GM12878 (cell line): ENCODE measurements around the gene SAMD3. TPM values are rescaled to one million over a fixed set of nuclear protein-coding genes. Genes with fewer than 3 reads are reported as not detected.

Experiments used
- ATAC-seq: fragments of 200-7000 bp; cut with Tn5 transposase; 3 replicates; pipeline ENCODE4 v1.9.1; 2020; ENCODE audit warnings: mild to moderate bottlenecking, moderate library complexity
- BruUV-seq: library from RNA; stranded (reverse); fragments of 400-500 nt; replicated peaks from 2 replicates; lab custom pipeline; 2021; lab: Mats Ljungman, UMichigan
- CTCF ChIA-PET: fragments of 300-600 bp; sonication (Branson Sonifier 250); formaldehyde crosslinking; extraction: SDS; loops from one replicate; lab custom pipeline; 2021; ENCODE audit warnings: inconsistent platforms; lab: Yijun Ruan, JAX
- POLR2A ChIA-PET: fragments of 350-600 bp; formaldehyde crosslinking; extraction: SDS; loops from one replicate; lab custom pipeline; 2021; ENCODE audit warnings: inconsistent platforms; lab: Charles Lee
- RAD21 ChIA-PET: fragments of 300-600 bp; sonication (Branson Sonifier 250); formaldehyde crosslinking; loops from one replicate; lab custom pipeline; 2023; ENCODE audit warnings: antibody characterized with exemption; ENCODE audit not compliant: unreplicated experiment; lab: Charles Lee
- SMC1A ChIA-PET: fragments of 300-600 bp; sonication (Branson Sonifier 250); formaldehyde crosslinking; loops from one replicate; lab custom pipeline; 2023; ENCODE audit not compliant: unreplicated experiment, uncharacterized antibody; lab: Charles Lee
- DNase-seq: peaks from one replicate; pipeline ENCODE4 v3.0.0-alpha.2; 2011; ENCODE audit warnings: low read depth, low spot score
- FAIRE-seq: peaks from 3 replicates; lab custom pipeline; 2011; peaks lifted over from hg19 to GRCh38; lab: Jason Lieb, UNC
- H2AFZ ChIP-seq: 2 replicates; pipeline ENCODE4 v1.6.0; 2011; ENCODE audit warnings: low read depth, low read length, control low read depth; ENCODE audit not compliant: control insufficient read depth
- H3K27ac ChIP-seq: 2 replicates; pipeline ENCODE4 v1.5.1; 2011; ENCODE audit warnings: control low read depth; ENCODE audit not compliant: control insufficient read depth, insufficient read depth
- H3K27me3 ChIP-seq, 2 experiments: replicated peaks in 1 of 2; 2 replicates each; pipeline versions ENCODE4 v1.6.0 to v1.6.1; 2011; ENCODE audit warnings: low read length in 1 of 2; ENCODE audit not compliant: control insufficient read depth in 2 of 2, insufficient read depth in 2 of 2
- H3K36me3 ChIP-seq, 2 experiments: 2 replicates each; pipeline ENCODE4 v1.5.1; 2011; ENCODE audit warnings: low read length in 1 of 2; ENCODE audit not compliant: control insufficient read depth in 2 of 2, insufficient read depth in 2 of 2
- H3K4me1 ChIP-seq: 2 replicates; pipeline ENCODE4 v1.6.1; 2011; ENCODE audit warnings: mild to moderate bottlenecking, low read length, moderate library complexity, mixed read lengths; ENCODE audit not compliant: control insufficient read depth, insufficient read depth
- H3K4me2 ChIP-seq: 2 replicates; pipeline ENCODE4 v1.6.0; 2011; ENCODE audit warnings: control low read depth; ENCODE audit not compliant: control insufficient read depth, insufficient read depth
- H3K4me3 ChIP-seq: fragments of 200-600 bp; sonication (generic); 2 replicates; pipeline ENCODE4 v1.5.1; 2016
- H3K79me2 ChIP-seq: 2 replicates; pipeline ENCODE4 v1.6.0; 2011; ENCODE audit warnings: low read length; ENCODE audit not compliant: control insufficient read depth, insufficient read depth
- H3K9ac ChIP-seq: 2 replicates; pipeline ENCODE4 v1.8.0; 2011; ENCODE audit warnings: low read length, control low read depth, mixed read lengths; ENCODE audit not compliant: control insufficient read depth, insufficient read depth
- H3K9me3 ChIP-seq: replicated peaks from 3 replicates; pipeline ENCODE4 v1.5.1; 2011; ENCODE audit warnings: mild to moderate bottlenecking, low read length; ENCODE audit not compliant: control insufficient read depth, insufficient read depth
- H4K20me1 ChIP-seq: 2 replicates; pipeline ENCODE4 v1.6.0; 2011; ENCODE audit not compliant: control insufficient read depth, insufficient read depth
- EP300 ChIP-seq, 2 experiments: fragments of 150-350 bp in 1 of 2; IDR thresholded peaks; 2 replicates each; pipeline ENCODE4 v1.6.1; 2011 to 2012; ENCODE audit warnings: low read depth in 2 of 2, low read length in 2 of 2, borderline replicate concordance in 1 of 2, improper control_type of control experiment in 1 of 2, inconsistent platforms in 1 of 2; ENCODE audit not compliant: control insufficient read depth in 1 of 2
- FOS ChIP-seq: IDR thresholded peaks from 3 replicates; pipeline ENCODE4 v1.6.1; 2011; ENCODE audit warnings: borderline replicate concordance; ENCODE audit not compliant: insufficient read length; ENCODE audit errors: extremely low read depth
- HCFC1 ChIP-seq: fragments of 150-350 bp; IDR thresholded peaks from 2 replicates; pipeline ENCODE4 v1.6.1; 2014; ENCODE audit warnings: low read length
- HDAC2 ChIP-seq: fragments of 200-600 bp; sonication (generic); IDR thresholded peaks from 2 replicates; pipeline ENCODE4 v1.6.1; 2017
- KAT2A ChIP-seq: conservative IDR thresholded peaks from 2 replicates; pipeline ENCODE4 v1.6.1; 2011; ENCODE audit warnings: low read depth, low read length; ENCODE audit not compliant: control insufficient read depth
- MEF2A ChIP-seq: IDR thresholded peaks from 2 replicates; pipeline ENCODE4 v1.6.1; 2011; ENCODE audit warnings: low read depth, mild to moderate bottlenecking, low read length, moderate library complexity; ENCODE audit not compliant: insufficient read depth
- PRDM15 ChIP-seq: fragments of 450-650 bp; formaldehyde crosslinking; IDR thresholded peaks from 2 replicates; pipeline ENCODE4 v1.4.0; 2020; ENCODE audit warnings: mild to moderate bottlenecking, moderate library complexity
- SUPT20H ChIP-seq: IDR thresholded peaks from 2 replicates; pipeline ENCODE4 v1.6.1; 2011; ENCODE audit warnings: low read depth, mild to moderate bottlenecking, low read length, moderate library complexity, borderline replicate concordance; ENCODE audit not compliant: control insufficient read depth
- ZBTB33 ChIP-seq: fragments of 450-650 bp; IDR thresholded peaks from 2 replicates; pipeline ENCODE4 v1.6.1; 2017; ENCODE audit warnings: mild to moderate bottlenecking
- WGBS: methylation state at CpG from one replicate; pipeline ENCODE4 v1.1.6; 2016; ENCODE audit warnings: low lambda C conversion rate; ENCODE audit not compliant: insufficient replicate concordance, insufficient coverage; ENCODE audit errors: missing lambda C conversion rate; 5-methylcytosine and 5-hydroxymethylcytosine counted together
- in situ Hi-C: fragments of 300-500 bp; cut with MboI; formaldehyde crosslinking; loops from 9 replicates; pipeline ENCODE4 v1.14.3; 2018; ENCODE audit warnings: mixed read lengths
- intact Hi-C: fragments of 100-400 bp; cut with micrococcal nuclease; formaldehyde crosslinking; loops from one replicate; pipeline ENCODE4 v1.14.2; 2022; ENCODE audit not compliant: unreplicated experiment
- polyA plus RNA-seq, 11 experiments: library from polyadenylated mRNA; depleted of rRNA in 4 of 11; unstranded in 6 of 11; stranded (reverse) in 5 of 11; fragments of >200 nt; fragmentation: Nextera tagmentation in 4 of 11; fragmentation: Illumina TruSeq in 1 of 11; extraction: Ambion mirVana in 4 of 11; extraction: Trizol in 1 of 11; gene quantifications; 1 replicate in 1 of 11; 2 replicates in 10 of 11; pipeline versions ENCODE4 v1.2.1 to v1.2.3, GENCODE V29; 2011 to 2016; ENCODE audit warnings: inconsistent platforms in 2 of 11, missing spikeins in 2 of 11, low read depth in 1 of 11
- total RNA-seq, 4 experiments: library from RNA; depleted of rRNA in 3 of 4; stranded (reverse); fragments of >200 nt in 3 of 4; fragmentation: Illumina TruSeq in 1 of 4; extraction: Trizol in 1 of 4; gene quantifications; 2 replicates each; pipeline versions ENCODE4 v1.2.1 to v1.2.3, GENCODE V29; 2013 to 2021
- TF ChIP-seq, protein P1 (sequence below): fragments of 150-350 bp; IDR thresholded peaks from 2 replicates; pipeline ENCODE4 v1.6.1; 2016; ENCODE audit warnings: low read depth, low read length

The SAMD3 gene
- total and polyA plus RNA-seq, 10 of the 15 experiments (the other 5 are each of a cell fraction or from before 2014, with no cell fraction given): 0.04 to 2.3 (median 0.39) TPM; not detected in 2

- no peak for TF ChIP-seq PRDM15
Observed at GRCh38 chr6:130119211-130119610, 103.5 kb downstream of the SAMD3 start (continued).

- Histone ChIP-seq H3K27me3 (no peaks in the 10 kb centered on the region), H3K27ac (no peak overlapping the region), H3K9me3 (no peaks in the 10 kb centered on the region; the same call in 2 of the 3 replicates), H3K36me3 (no peaks in the 10 kb centered on the region), H4K20me1 (no peaks in the 10 kb centered on the region), H3K9ac (no peak overlapping the region), H3K79me2 (no peaks in the 10 kb centered on the region), H3K4me3 (no peak overlapping the region), H3K4me1 (peaks cover 16% of the 10 kb centered on the region), H2AFZ (peak overlapping the region; percentile 48), H3K4me2 (no peak overlapping the region)
- peak; percentile 34 for ATAC-seq
- intact Hi-C loops: no loop called here
- FAIRE-seq: no peak
- 53% methylated on average over 6 of the region's 6 CpGs for WGBS
- ChIA-PET SMC1A (interaction anchor here (1.0 to 3.4 kb wide), 8 partner anchors 11 to 77 kb away, joined by 3 to 21 read pairs (median 4); no protein-coding TSS in a partner anchor), RAD21 (interaction anchor here (1.0 to 1.3 kb wide), 3 partner anchors 13 to 274 kb away, joined by 3 to 4 read pairs (median 3); no protein-coding TSS in a partner anchor), CTCF (interaction anchor here (0.6 to 1.5 kb wide), 5 partner anchors 8 to 619 kb away, joined by 3 read pairs; no protein-coding TSS in a partner anchor), POLR2A (interaction anchor here (1.1 kb wide), 1 partner anchor 10 kb away, joined by 5 read pairs; no protein-coding TSS in a partner anchor)
- BruUV-seq: no TSS peak
- in situ Hi-C loops: no loop called here
- DNase-seq: no peak
- no peak for TF ChIP-seq SUPT20H
- no peak for TF ChIP-seq FOS
- no peak for TF ChIP-seq HCFC1
- no peak for TF ChIP-seq MEF2A
- no peak for TF ChIP-seq EP300 (IDR thresholded peaks at IDR 0.05; ENCODE audit: borderline replicate concordance in 1 of 2, control insufficient read depth in 1 of 2, low read depth in 2 of 2, low read length in 2 of 2)
- no peak for TF ChIP-seq HDAC2
- TF ChIP-seq KAT2A: no peak
- no peak for TF ChIP-seq ZBTB33
- TF ChIP-seq, protein P1, sequence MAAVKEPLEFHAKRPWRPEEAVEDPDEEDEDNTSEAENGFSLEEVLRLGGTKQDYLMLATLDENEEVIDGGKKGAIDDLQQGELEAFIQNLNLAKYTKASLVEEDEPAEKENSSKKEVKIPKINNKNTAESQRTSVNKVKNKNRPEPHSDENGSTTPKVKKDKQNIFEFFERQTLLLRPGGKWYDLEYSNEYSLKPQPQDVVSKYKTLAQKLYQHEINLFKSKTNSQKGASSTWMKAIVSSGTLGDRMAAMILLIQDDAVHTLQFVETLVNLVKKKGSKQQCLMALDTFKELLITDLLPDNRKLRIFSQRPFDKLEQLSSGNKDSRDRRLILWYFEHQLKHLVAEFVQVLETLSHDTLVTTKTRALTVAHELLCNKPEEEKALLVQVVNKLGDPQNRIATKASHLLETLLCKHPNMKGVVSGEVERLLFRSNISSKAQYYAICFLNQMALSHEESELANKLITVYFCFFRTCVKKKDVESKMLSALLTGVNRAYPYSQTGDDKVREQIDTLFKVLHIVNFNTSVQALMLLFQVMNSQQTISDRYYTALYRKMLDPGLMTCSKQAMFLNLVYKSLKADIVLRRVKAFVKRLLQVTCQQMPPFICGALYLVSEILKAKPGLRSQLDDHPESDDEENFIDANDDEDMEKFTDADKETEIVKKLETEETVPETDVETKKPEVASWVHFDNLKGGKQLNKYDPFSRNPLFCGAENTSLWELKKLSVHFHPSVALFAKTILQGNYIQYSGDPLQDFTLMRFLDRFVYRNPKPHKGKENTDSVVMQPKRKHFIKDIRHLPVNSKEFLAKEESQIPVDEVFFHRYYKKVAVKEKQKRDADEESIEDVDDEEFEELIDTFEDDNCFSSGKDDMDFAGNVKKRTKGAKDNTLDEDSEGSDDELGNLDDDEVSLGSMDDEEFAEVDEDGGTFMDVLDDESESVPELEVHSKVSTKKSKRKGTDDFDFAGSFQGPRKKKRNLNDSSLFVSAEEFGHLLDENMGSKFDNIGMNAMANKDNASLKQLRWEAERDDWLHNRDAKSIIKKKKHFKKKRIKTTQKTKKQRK: no peak
Observed at GRCh38 chr6:130118236-130118635, 104.5 kb downstream of the SAMD3 start.
